GM12873 (cell line): ENCODE data around the gene METTL22.

Source experiments
- TF ChIP-seq, protein P1 (sequence below): IDR thresholded peaks from 2 replicates; pipeline ENCODE4 v1.5.1; 2012; ENCODE audit warnings: low read depth, mild to moderate bottlenecking, moderate library complexity, low read length, control low read depth; ENCODE audit not compliant: insufficient read depth; ENCODE audit errors: missing control alignments

Gene METTL22

DNA sequence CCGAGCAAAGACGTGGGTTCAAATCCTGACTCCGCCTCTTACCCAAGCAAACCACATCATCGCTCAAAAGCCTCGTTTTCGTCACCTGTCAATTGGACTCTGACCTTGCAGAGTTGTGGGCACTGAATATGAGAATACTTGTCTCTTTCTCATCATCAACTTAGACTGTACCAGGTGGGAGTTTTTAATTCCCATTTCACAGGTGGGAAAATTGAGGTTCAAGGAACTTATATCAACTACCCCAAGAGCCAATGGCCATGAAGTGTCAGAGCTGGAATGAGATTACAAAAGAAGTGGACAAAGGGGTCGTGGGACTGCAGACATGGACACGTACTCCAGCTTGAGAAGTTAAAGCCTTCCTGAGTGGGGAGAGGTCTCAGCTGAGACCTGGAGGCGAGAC is 41.9 kb upstream of the METTL22 start:
- TF ChIP-seq, protein P1, sequence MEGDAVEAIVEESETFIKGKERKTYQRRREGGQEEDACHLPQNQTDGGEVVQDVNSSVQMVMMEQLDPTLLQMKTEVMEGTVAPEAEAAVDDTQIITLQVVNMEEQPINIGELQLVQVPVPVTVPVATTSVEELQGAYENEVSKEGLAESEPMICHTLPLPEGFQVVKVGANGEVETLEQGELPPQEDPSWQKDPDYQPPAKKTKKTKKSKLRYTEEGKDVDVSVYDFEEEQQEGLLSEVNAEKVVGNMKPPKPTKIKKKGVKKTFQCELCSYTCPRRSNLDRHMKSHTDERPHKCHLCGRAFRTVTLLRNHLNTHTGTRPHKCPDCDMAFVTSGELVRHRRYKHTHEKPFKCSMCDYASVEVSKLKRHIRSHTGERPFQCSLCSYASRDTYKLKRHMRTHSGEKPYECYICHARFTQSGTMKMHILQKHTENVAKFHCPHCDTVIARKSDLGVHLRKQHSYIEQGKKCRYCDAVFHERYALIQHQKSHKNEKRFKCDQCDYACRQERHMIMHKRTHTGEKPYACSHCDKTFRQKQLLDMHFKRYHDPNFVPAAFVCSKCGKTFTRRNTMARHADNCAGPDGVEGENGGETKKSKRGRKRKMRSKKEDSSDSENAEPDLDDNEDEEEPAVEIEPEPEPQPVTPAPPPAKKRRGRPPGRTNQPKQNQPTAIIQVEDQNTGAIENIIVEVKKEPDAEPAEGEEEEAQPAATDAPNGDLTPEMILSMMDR, result no peak

DNA sequence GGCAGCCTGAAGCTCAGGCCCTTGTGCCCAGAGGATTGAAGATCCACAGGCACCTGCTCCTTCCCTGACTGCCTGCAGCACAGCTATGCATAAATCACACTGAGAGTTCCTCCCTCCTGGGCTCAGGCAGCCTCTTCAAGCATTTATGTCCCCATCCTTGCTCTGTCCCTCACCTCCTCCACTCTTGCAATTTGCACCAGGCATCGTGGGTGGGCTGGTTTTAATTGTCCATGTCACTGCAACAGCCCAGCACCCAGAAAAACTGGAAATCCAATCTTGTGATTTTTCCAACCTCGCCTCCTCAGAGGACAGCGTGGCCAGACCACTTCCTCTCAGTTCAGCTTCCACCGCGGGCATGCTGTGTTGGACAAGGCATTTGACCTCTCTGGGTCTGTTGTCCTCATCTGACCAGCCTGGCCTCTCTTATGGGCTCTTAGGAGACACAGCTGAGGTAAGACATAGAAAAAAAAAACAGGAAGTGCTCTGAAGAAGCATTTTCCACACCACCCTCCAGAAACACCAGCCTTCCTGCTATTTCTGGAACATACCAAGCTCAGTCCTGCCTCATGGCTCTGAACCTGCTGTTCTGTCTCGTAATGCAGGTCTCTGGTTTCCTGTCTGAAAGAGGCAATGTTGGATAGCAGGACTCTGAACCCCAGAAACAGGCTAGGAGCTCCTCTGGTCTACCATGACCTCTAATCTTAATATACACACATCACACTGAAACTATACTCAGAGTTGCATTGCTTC is 39.5 kb upstream of the METTL22 start:
- TF ChIP-seq, protein P1, result no peak

DNA sequence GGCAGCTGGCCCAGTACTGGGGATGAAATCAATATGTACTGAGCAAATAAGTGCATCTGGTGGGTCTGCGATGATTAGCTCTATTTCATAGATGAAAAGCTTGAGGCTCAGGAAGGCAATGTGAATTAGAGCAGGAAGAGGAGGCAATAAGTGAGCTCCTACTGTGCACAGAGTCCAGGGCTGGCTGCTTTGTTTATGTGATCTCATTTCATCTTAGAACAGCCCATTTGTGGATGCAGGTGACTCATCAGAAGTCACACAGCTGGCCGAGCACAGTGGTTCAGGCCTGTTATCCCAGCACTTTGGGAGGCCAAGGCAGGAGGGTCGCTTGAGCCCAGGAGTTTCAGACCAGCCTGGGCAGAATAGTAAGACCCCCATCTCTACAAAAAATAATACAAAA is 38.3 kb upstream of the METTL22 start:
- TF ChIP-seq, protein P1, result no peak

DNA sequence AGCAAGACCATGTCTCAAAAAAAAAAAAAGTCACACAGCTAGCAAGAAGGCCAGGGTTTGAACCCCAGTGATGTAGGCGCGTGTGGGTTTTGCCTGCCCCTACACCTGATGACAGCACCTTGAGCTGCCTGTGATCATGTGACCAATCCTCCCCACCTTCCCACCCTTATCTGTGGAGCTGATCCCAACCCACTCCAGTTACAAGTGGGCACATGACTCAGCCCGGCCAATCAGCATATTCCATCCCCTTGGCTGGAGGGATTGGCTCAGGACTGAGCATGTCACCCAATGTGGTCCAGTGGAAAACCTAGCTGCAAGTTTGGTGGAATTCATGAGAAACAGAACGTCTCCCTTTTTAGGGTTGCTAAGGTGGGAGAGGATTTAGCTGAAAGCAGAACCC is 37.8 kb upstream of the METTL22 start:
- TF ChIP-seq, protein P1, result no peak

DNA sequence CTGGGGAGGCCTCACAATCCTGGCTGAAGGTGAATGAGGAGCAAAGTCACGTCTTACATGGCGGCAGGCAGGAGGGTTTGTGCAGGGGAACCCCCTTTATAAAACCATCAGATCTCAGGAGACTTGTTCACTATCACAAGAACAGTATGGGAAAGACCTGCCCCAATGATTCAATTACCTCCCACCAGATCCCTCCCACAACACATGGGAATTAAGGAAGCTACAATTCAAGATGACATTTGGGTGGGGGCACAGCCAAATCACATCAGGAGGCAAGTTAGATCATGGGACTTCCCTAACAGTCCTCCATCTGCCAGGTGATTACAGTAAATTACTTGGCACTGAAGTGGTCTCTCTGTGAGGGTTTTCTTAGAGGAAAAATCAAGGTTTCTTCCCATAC is 36.5 kb upstream of the METTL22 start:
- TF ChIP-seq, protein P1, result no peak

DNA sequence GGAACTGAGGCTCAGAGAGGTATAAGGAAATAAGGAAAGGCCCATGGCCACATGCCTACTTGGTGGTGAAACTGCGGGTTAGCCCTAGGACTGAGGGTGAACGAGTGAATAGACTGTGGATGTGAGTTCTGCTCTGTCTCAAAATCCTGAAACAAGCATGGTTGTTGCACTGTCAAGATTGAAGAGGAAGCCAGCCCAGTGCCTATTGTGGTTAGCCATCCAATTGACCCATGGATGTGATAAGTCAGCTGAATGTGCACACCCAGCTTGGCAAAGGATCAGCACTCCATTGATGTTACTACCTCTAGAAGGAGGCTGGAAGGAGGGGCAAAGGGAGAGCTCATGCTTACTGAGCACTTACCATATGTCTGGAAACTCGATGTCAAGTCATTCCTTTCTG is 35.6 kb upstream of the METTL22 start:
- TF ChIP-seq, protein P1, result no peak

DNA sequence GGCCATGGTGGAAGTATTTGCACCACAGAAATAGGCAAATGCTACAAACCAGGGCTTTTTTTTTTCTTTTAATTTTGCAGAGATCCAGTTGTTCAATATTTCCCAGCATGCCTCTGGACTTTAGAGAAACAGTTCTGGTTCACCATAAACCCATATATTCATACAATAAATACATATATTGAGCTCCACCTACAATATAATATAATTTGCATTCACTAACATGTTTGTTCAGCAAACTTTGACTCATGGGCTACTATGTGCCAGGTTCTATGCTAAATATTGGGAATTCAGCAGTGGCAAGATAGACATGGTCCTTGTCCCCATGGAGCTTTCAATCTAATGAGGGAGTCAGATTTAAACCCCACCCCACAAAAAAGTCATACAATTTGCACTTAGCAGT is 34.4 kb upstream of the METTL22 start:
- TF ChIP-seq, protein P1, result no peak
